ENCODE measurements around the gene GRID2.

GRCh38 chr4:92333016-92333415 lies 29.2 kb downstream of the GRID2 start:
- TF ChIP-seq CTCF (conservative IDR thresholded peaks at IDR 0.05; ENCODE audit: low read depth, low read length) (no peak), EZH2phosphoT487 (IDR thresholded peaks at IDR 0.05; ENCODE audit: borderline replicate concordance, low read length) (no peak), EZH2 (IDR thresholded peaks at IDR 0.05; ENCODE audit: low read length, unreplicated experiment) (no peak)
